ENCODE data around the gene CHURC1. TPM values are rescaled to one million over a fixed set of nuclear protein-coding genes. Genes with fewer than 3 reads are reported as not detected.

Gene CHURC1
- polyA plus RNA-seq, 1 donor (not counting 4 experiments of a cell fraction or from before 2014, with no cell fraction given) = 126 TPM

- H2AFZ ChIP-seq (ENCODE audit: control insufficient read depth, low read length) = no peak overlapping the region
- no peak overlapping the region for H3K27ac ChIP-seq (ENCODE audit: control insufficient read depth, insufficient read depth, low read length)
- no peaks in the 10 kb centered on the region for H3K79me2 ChIP-seq (ENCODE audit: control insufficient read depth, insufficient read depth, low read length)
- FAIRE-seq = no peak
- no peaks in the 10 kb centered on the region for H4K20me1 ChIP-seq (ENCODE audit: control insufficient read depth, extremely low read depth, insufficient read depth, low read length)
- no peak for TF ChIP-seq EZH2 (IDR thresholded peaks at IDR 0.05; ENCODE audit: low read length)
- TF ChIP-seq, protein P1, sequence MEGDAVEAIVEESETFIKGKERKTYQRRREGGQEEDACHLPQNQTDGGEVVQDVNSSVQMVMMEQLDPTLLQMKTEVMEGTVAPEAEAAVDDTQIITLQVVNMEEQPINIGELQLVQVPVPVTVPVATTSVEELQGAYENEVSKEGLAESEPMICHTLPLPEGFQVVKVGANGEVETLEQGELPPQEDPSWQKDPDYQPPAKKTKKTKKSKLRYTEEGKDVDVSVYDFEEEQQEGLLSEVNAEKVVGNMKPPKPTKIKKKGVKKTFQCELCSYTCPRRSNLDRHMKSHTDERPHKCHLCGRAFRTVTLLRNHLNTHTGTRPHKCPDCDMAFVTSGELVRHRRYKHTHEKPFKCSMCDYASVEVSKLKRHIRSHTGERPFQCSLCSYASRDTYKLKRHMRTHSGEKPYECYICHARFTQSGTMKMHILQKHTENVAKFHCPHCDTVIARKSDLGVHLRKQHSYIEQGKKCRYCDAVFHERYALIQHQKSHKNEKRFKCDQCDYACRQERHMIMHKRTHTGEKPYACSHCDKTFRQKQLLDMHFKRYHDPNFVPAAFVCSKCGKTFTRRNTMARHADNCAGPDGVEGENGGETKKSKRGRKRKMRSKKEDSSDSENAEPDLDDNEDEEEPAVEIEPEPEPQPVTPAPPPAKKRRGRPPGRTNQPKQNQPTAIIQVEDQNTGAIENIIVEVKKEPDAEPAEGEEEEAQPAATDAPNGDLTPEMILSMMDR (optimal IDR thresholded peaks at IDR 0.05 in 1 of 3, IDR thresholded peaks at IDR 0.05 in 1 of 3, conservative IDR thresholded peaks at IDR 0.05 in 1 of 3; ENCODE audit: extremely low read depth in 1 of 3, insufficient read depth in 2 of 3, low read length in 3 of 3) = no peak
- H3K27me3 ChIP-seq (ENCODE audit: control insufficient read depth, extremely low read depth, insufficient read depth, low read length) = peaks cover 19% of the 10 kb centered on the region
- H3K4me2 ChIP-seq (ENCODE audit: control insufficient read depth, extremely low read depth, insufficient read depth, low read depth, low read length) = no peak overlapping the region
- DNase-seq (ENCODE audit: low read depth, low spot score) = no peak
- H3K9me3 ChIP-seq (ENCODE audit: control insufficient read depth, low read depth, low read length) = no peaks in the 10 kb centered on the region
- no peaks in the 10 kb centered on the region for H3K4me1 ChIP-seq (ENCODE audit: control insufficient read depth, extremely low read depth, insufficient read depth, low read length)
- dilution Hi-C loops (cut with MboI; ENCODE audit: extremely low pct_ligation_motif_present, low sequenced_read_pairs) = no loop called here
- H3K36me3 ChIP-seq (ENCODE audit: control insufficient read depth in 2 of 2, extremely low read depth in 1 of 2, insufficient read depth in 2 of 2, low read length in 2 of 2) = no peaks in the 10 kb centered on the region
- H3K9ac ChIP-seq (ENCODE audit: control insufficient read depth, extremely low read depth, insufficient read depth, low read length) = no peak overlapping the region
- H3K4me3 ChIP-seq (ENCODE audit: control insufficient read depth in 2 of 3, extremely low read depth in 1 of 3, insufficient read depth in 2 of 3, low read depth in 1 of 3, low read length in 3 of 3) = no peak overlapping the region
- H3K9me1 ChIP-seq (ENCODE audit: control insufficient read depth, extremely low read depth, insufficient read depth, low read length) = no peaks in the 10 kb centered on the region
Observed at GRCh38 chr14:64865992-64866391, 48.3 kb upstream of the CHURC1 start.

DNA sequence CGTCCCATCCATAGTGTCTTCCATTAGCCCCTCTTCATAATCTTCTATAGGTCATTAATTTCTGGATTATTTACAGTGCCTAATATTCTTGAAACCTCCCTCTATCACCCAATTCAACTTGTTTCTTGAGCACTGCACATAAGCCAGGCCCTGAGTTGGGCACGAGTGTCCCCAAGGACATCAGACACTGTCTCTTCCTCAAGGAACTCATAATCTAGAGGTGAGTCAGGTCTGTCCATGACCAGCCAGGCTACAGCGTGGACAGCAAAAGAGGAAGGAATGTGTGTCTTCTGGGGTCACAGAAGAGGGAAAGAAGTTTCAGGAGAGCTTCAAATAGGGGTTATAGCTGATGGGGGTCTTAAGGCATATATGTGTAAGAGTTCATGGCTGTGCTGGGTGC is 47.1 kb upstream of the CHURC1 start:
- Histone ChIP-seq H3K4me3 (ENCODE audit: control insufficient read depth in 2 of 3, extremely low read depth in 1 of 3, insufficient read depth in 2 of 3, low read depth in 1 of 3, low read length in 3 of 3) (no peak overlapping the region), H3K36me3 (ENCODE audit: control insufficient read depth in 2 of 2, extremely low read depth in 1 of 2, insufficient read depth in 2 of 2, low read length in 2 of 2) (no peaks in the 10 kb centered on the region), H2AFZ (ENCODE audit: control insufficient read depth, low read length) (no peak overlapping the region), H3K9me3 (ENCODE audit: control insufficient read depth, low read depth, low read length) (no peaks in the 10 kb centered on the region), H3K27ac (ENCODE audit: control insufficient read depth, insufficient read depth, low read length) (no peak overlapping the region), H3K9ac (ENCODE audit: control insufficient read depth, extremely low read depth, insufficient read depth, low read length) (no peak overlapping the region), H4K20me1 (ENCODE audit: control insufficient read depth, extremely low read depth, insufficient read depth, low read length) (no peaks in the 10 kb centered on the region), H3K79me2 (ENCODE audit: control insufficient read depth, insufficient read depth, low read length) (no peaks in the 10 kb centered on the region), H3K9me1 (ENCODE audit: control insufficient read depth, extremely low read depth, insufficient read depth, low read length) (no peaks in the 10 kb centered on the region), H3K4me1 (ENCODE audit: control insufficient read depth, extremely low read depth, insufficient read depth, low read length) (no peaks in the 10 kb centered on the region), H3K27me3 (ENCODE audit: control insufficient read depth, extremely low read depth, insufficient read depth, low read length) (peaks cover 10% of the 10 kb centered on the region), H3K4me2 (ENCODE audit: control insufficient read depth, extremely low read depth, insufficient read depth, low read depth, low read length) (no peak overlapping the region)
- dilution Hi-C loops (cut with MboI; ENCODE audit: extremely low pct_ligation_motif_present, low sequenced_read_pairs) = no loop called here
- TF ChIP-seq EZH2 (IDR thresholded peaks at IDR 0.05; ENCODE audit: low read length) = no peak
- TF ChIP-seq, protein P1 (optimal IDR thresholded peaks at IDR 0.05 in 1 of 3, IDR thresholded peaks at IDR 0.05 in 1 of 3, conservative IDR thresholded peaks at IDR 0.05 in 1 of 3; ENCODE audit: extremely low read depth in 1 of 3, insufficient read depth in 2 of 3, low read length in 3 of 3) = no peak
- no peak for FAIRE-seq
- DNase-seq (ENCODE audit: low read depth, low spot score) = no peak

All from keratinocyte (primary cell).